HepG2 (cell line): ENCODE measurements around the gene TPST1.

Experiments
- ELK4 ChIP-seq: sonication (generic); formaldehyde crosslinking; IDR thresholded peaks from 2 replicates; pipeline ENCODE4 v1.9.0; 2021; ENCODE audit warnings: missing genetic modification reagents, borderline replicate concordance
- TEF ChIP-seq: sonication (generic); formaldehyde crosslinking; IDR thresholded peaks from 2 replicates; pipeline ENCODE4 v1.5.0; 2020; ENCODE audit warnings: missing genetic modification reagents
- ZNF33A ChIP-seq: sonication (generic); formaldehyde crosslinking; IDR thresholded peaks from 2 replicates; pipeline ENCODE4 v1.5.1; 2020; ENCODE audit warnings: missing genetic modification reagents, mild to moderate bottlenecking, moderate library complexity, borderline replicate concordance
- ZNF841 ChIP-seq: sonication (generic); formaldehyde crosslinking; IDR thresholded peaks from 2 replicates; pipeline ENCODE4 v1.8.1; 2023; ENCODE audit warnings: missing genetic modification reagents, borderline replicate concordance

GRCh38 chr7:66281678-66282590 lies 76.8 kb downstream of the TPST1 start:
- TF ChIP-seq ELK4 (no peak), ZNF33A (CRISPR knock-in tag) (no peak), TEF (CRISPR knock-in tag) (no peak), ZNF841 (CRISPR knock-in tag) (no peak)
